ENCODE results near the gene PATJ.

DNA sequence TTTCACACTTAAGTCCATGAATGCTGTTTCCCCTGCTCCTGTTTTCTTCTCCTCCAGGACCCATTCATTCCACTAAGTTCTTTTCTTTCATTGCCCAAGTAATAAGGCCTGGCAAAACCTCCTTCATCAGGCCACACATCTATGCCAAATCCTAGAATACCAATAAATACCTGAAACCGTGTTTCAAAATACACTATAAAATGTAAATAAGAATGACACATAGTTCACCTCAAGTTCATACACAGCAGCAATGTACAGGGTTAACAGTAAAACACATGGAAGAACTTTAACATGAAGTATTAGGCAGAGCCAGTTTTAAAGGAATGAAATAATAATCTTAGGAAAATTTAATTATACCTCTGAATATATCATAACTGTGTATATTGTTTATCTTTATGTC, 365.6 kb downstream of the PATJ start:
- no peak for TF ChIP-seq CTCF (IDR thresholded peaks at IDR 0.05; ENCODE audit: insufficient read depth, low read length)
- TF ChIP-seq POLR2AphosphoS5 (IDR thresholded peaks at IDR 0.05; ENCODE audit: low read depth): no peak
- TF ChIP-seq, protein P1, sequence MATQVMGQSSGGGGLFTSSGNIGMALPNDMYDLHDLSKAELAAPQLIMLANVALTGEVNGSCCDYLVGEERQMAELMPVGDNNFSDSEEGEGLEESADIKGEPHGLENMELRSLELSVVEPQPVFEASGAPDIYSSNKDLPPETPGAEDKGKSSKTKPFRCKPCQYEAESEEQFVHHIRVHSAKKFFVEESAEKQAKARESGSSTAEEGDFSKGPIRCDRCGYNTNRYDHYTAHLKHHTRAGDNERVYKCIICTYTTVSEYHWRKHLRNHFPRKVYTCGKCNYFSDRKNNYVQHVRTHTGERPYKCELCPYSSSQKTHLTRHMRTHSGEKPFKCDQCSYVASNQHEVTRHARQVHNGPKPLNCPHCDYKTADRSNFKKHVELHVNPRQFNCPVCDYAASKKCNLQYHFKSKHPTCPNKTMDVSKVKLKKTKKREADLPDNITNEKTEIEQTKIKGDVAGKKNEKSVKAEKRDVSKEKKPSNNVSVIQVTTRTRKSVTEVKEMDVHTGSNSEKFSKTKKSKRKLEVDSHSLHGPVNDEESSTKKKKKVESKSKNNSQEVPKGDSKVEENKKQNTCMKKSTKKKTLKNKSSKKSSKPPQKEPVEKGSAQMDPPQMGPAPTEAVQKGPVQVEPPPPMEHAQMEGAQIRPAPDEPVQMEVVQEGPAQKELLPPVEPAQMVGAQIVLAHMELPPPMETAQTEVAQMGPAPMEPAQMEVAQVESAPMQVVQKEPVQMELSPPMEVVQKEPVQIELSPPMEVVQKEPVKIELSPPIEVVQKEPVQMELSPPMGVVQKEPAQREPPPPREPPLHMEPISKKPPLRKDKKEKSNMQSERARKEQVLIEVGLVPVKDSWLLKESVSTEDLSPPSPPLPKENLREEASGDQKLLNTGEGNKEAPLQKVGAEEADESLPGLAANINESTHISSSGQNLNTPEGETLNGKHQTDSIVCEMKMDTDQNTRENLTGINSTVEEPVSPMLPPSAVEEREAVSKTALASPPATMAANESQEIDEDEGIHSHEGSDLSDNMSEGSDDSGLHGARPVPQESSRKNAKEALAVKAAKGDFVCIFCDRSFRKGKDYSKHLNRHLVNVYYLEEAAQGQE (IDR thresholded peaks at IDR 0.05; ENCODE audit: insufficient replicate concordance, low read depth): no peak

Measured in HL-60 (cell line).